Measurements from ENCODE around the gene ORMDL2.
"Not testable (repeated sequence)": the region's sequence is repeated elsewhere in the genome, so short reads cannot be mapped to it uniquely, and the experiment has no call there.

Gene ORMDL2

GRCh38 chr12:55828357-55828756 lies 10.5 kb downstream of the ORMDL2 start:
- DNase-seq (ENCODE audit: low read depth in 2 of 2), result no peak

- DNase-seq (ENCODE audit: low read depth in 2 of 2), result no peak
These were observed 12.2 kb downstream of the ORMDL2 start for GRCh38 chr12:55829967-55830600.

GRCh38 chr12:55830601-55831446 lies 13.0 kb downstream of the ORMDL2 start:
- peak; percentile 35 to 36 for DNase-seq (ENCODE audit: low read depth in 2 of 2)

- DNase-seq (ENCODE audit: low read depth in 2 of 2), result no peak
These were observed 13.6 kb downstream of the ORMDL2 start for GRCh38 chr12:55831447-55831815.

GRCh38 chr12:55833056-55833455 lies 15.2 kb downstream of the ORMDL2 start:
- no peak for DNase-seq (ENCODE audit: low read depth in 2 of 2)

- not testable (repeated sequence) for DNase-seq (ENCODE audit: low read depth in 2 of 2)
These were observed 16.6 kb downstream of the ORMDL2 start for GRCh38 chr12:55834400-55834799.

- DNase-seq (ENCODE audit: low read depth in 2 of 2), result no peak
These were observed 20.5 kb downstream of the ORMDL2 start for GRCh38 chr12:55838361-55838760.

- no peak for DNase-seq (ENCODE audit: low read depth in 2 of 2)
These were observed 21.7 kb downstream of the ORMDL2 start for GRCh38 chr12:55839345-55840140.

- no peak for DNase-seq (ENCODE audit: low read depth in 2 of 2)
These were observed 22.9 kb downstream of the ORMDL2 start for GRCh38 chr12:55840581-55841351.

- DNase-seq (ENCODE audit: low read depth in 2 of 2), result peak; percentile 65 to 66
These were observed 25.0 kb downstream of the ORMDL2 start, which contains the start of gene MMP19 for GRCh38 chr12:55842681-55843429. TSS of gene MMP19 (minus strand) at chr12:55842936. CDS start at chr12:55842830, 106 bp downstream.

GRCh38 chr12:55843431-55843830 lies 25.6 kb downstream of the ORMDL2 start:
- DNase-seq (ENCODE audit: low read depth in 2 of 2), result no peak

- no peak for DNase-seq (ENCODE audit: low read depth in 2 of 2)
These were observed 27.1 kb downstream of the ORMDL2 start for GRCh38 chr12:55844961-55845360.

- no peak for DNase-seq (ENCODE audit: low read depth in 2 of 2)
These were observed 27.5 kb downstream of the ORMDL2 start for GRCh38 chr12:55845361-55845760.

GRCh38 chr12:55845785-55846496 lies 28.1 kb downstream of the ORMDL2 start:
- no peak for DNase-seq (ENCODE audit: low read depth in 2 of 2)

GRCh38 chr12:55847033-55847432 lies 29.2 kb downstream of the ORMDL2 start:
- DNase-seq (ENCODE audit: low read depth in 2 of 2), result peak; percentile 46 to 52

GRCh38 chr12:55847603-55848291 lies 29.9 kb downstream of the ORMDL2 start:
- peak; percentile 99 for DNase-seq (ENCODE audit: low read depth in 2 of 2)

- no peak for DNase-seq (ENCODE audit: low read depth in 2 of 2)
These were observed 31.9 kb downstream of the ORMDL2 start for GRCh38 chr12:55849616-55850343.

- DNase-seq (ENCODE audit: low read depth in 2 of 2), result no peak
These were observed 32.6 kb downstream of the ORMDL2 start for GRCh38 chr12:55850401-55850800.

- no peak for DNase-seq (ENCODE audit: low read depth in 2 of 2)
These were observed 33.1 kb downstream of the ORMDL2 start for GRCh38 chr12:55850893-55851292.

Data from fibroblast of skin of left quadriceps (primary cell).